ENCODE results near the gene DDO.
A peak's percentile ranks its signal among the peaks of the same experiment; 100 is the strongest.
"Not testable (repeated sequence)": the region's sequence is repeated elsewhere in the genome, so short reads cannot be mapped to it uniquely, and the experiment has no call there.

The DDO gene, protein sequence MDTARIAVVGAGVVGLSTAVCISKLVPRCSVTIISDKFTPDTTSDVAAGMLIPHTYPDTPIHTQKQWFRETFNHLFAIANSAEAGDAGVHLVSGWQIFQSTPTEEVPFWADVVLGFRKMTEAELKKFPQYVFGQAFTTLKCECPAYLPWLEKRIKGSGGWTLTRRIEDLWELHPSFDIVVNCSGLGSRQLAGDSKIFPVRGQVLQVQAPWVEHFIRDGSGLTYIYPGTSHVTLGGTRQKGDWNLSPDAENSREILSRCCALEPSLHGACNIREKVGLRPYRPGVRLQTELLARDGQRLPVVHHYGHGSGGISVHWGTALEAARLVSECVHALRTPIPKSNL

DNA sequence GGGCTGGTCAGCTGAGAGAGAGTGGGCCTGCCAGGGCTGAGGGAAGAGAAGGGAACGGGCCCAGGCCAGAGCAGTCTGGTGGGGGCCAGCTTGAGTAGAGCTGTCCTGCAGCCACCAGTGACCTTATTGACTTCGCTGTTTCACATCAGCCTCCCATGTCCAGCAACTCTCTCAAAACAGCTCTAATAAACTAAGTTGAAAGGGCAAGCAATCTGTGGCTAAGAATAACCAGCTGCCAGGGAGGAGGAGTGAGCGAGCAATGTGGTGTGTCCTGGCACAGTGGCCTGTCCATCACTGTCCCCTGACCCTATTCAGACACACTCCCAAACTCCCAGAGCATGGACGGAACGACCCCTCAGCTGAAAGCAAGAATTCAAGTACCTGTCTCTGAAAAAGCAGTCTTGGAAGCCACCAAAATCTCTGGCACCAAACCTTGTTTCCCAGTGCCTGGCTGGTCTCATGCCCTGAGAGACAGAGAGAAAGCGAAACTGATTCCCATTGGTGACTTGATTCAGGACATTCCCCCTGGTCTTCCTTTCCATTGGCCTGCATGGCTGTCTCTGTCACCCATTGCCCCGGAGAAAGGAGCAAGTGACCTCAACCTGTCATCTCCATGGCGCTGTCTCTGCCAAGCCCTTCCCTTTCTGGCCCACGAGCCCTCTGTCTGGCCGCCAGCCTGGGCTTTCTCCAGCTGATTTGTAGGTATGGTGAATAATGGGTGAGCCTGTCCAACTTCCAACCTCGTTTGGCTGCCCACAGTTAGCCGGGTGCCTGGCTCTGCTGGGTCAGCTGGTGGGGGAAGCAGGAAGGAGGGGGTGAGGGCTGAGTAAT is at the start of gene DDO:
Gene DDO (minus strand): TSS at position 490 of the 831 bp plus-strand sequence. CDS start 2,113 bp downstream, outside the sequence.
- peak; percentile 21 for DNase-seq (ENCODE audit: low spot score)
- TF ChIP-seq CTCF (conservative IDR thresholded peaks at IDR 0.05; ENCODE audit: low read depth) = no peak
- POLR2A ChIA-PET (ENCODE audit: low non-redundant PET) = no interaction called here
- H3K27ac ChIP-seq = peak within 1 kb of the TSS; percentile 11
- CTCF ChIA-PET = no interaction called here

GRCh38 chr6:110462884-110463481 is 47.6 kb upstream of the DDO start:
- DNase-seq (ENCODE audit: low spot score) = no peak
- H3K27ac ChIP-seq = no peak overlapping the region
- ChIA-PET POLR2A (ENCODE audit: low non-redundant PET) (no interaction called here), CTCF (no interaction called here)
- no peak for TF ChIP-seq CTCF (conservative IDR thresholded peaks at IDR 0.05; ENCODE audit: low read depth)

GRCh38 chr6:110461376-110461775 is 46.0 kb upstream of the DDO start:
- no peak overlapping the region for H3K27ac ChIP-seq
- DNase-seq (ENCODE audit: low spot score) = no peak
- TF ChIP-seq CTCF (conservative IDR thresholded peaks at IDR 0.05; ENCODE audit: low read depth) = no peak
- ChIA-PET CTCF (no interaction called here), POLR2A (ENCODE audit: low non-redundant PET) (no interaction called here)

DNA sequence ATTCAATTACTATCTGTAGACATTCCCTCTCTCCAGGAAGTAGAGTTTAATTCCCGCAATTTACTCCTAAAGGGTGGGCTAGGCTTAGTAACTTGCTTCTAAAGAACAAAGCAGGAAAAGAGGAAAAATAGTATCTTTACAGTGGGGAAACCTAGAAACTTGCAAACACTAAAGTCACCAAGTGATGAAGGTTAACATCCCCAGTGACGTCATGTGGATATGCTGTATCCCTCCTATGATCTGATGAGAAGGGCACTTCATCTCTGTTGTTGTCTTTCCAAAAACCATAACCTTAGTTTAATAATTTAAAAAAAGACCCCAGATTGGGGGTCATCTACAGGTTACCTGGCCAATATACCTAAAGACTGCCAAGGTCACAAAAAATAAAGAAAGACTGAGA is 43.8 kb upstream of the DDO start:
- POLR2A ChIA-PET (ENCODE audit: low non-redundant PET) = no interaction called here
- CTCF ChIA-PET = interaction anchor here (0.7 kb wide), 1 partner anchor 60 kb away, joined by 3 read pairs; no protein-coding TSS in a partner anchor
- no peak for TF ChIP-seq CTCF (conservative IDR thresholded peaks at IDR 0.05; ENCODE audit: low read depth)
- no peak for DNase-seq (ENCODE audit: low spot score)
- no peak overlapping the region for H3K27ac ChIP-seq

DNA sequence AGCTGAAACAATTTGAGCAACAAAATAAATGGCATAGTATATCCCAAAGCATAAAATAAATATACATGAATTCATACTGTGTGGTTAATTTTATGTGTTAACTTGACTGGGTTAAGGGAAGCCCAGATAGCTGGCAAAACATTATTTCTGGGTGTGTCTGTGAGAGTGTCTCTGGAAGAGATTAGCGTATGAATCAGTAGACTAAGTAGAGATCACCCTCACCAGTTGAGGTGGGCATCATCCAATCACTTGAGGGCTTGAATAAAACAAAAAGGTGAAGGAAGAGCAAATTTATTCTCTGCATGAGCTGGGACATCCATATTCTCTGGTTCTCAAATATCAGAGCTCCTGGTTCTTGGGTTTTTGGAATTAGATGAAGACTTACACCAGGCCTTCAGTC is 43.1 kb upstream of the DDO start:
- DNase-seq (ENCODE audit: low spot score) = no peak
- no peak overlapping the region for H3K27ac ChIP-seq
- ChIA-PET CTCF (interaction anchor here (0.6 to 0.7 kb wide), 2 partner anchors 25 to 60 kb away, joined by 3 read pairs; no protein-coding TSS in a partner anchor), POLR2A (ENCODE audit: low non-redundant PET) (no interaction called here)
- TF ChIP-seq CTCF (conservative IDR thresholded peaks at IDR 0.05; ENCODE audit: low read depth) = no peak

DNA sequence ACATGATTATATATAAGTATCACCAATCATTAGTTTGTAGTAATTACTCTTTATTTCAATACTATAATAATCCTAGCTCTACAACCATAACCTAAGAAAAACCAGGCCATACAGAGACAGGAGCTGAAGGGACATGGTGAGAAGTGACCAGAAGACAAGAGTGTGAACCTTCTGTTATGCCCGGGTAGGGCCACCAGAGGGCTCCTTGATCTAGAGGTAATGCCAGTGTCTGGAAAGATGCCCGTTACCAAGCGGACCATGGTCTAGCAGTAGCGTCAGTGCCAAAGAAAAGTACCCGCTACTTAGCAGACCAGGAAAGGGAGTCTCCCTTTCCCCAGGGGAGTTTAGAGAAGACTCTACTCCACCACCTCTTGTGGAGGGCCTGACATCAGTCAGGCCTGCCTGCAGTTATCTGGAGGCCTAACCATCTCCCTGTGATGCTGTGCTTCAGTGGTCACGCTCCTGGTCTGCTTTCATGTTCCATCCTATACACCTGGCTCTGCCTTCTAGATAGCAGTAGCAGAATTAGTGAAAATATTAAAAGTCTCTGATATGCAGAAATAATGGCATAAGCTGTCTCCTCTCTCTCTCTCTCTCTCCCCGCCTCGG is 42.3 kb upstream of the DDO start:
- CTCF ChIA-PET = interaction anchor here (0.6 kb wide), 1 partner anchor 69 kb away, joined by 6 read pairs; no protein-coding TSS in a partner anchor
- DNase-seq (ENCODE audit: low spot score); H3K27ac ChIP-seq; POLR2A ChIA-PET (ENCODE audit: low non-redundant PET): not testable (repeated sequence)
- peak; percentile 24 for TF ChIP-seq CTCF (conservative IDR thresholded peaks at IDR 0.05; ENCODE audit: low read depth)

Measured in RWPE1 (cell line).